ENCODE data around the gene GSG1. TPM values are rescaled to one million over a fixed set of nuclear protein-coding genes. Genes with fewer than 3 reads are reported as not detected.

GSG1 gene
- total RNA-seq, 1 donor from 2014 or later = not detected

GRCh38 chr12:13148485-13148847, 45.0 kb upstream of the GSG1 start:
- Mint-ChIP-seq H3K4me1 (ENCODE audit: low read depth, unreplicated experiment) (no peaks in the 10 kb centered on the region), H3K4me3 (ENCODE audit: unreplicated experiment) (no peak overlapping the region), H3K36me3 (ENCODE audit: unreplicated experiment) (no peaks in the 10 kb centered on the region), H3K9me3 (ENCODE audit: unreplicated experiment) (peaks cover 3% of the 10 kb centered on the region), H3K27me3 (ENCODE audit: unreplicated experiment) (no peaks in the 10 kb centered on the region), H3K27ac (ENCODE audit: unreplicated experiment) (no peak overlapping the region)
- TF ChIP-seq, protein P1, sequence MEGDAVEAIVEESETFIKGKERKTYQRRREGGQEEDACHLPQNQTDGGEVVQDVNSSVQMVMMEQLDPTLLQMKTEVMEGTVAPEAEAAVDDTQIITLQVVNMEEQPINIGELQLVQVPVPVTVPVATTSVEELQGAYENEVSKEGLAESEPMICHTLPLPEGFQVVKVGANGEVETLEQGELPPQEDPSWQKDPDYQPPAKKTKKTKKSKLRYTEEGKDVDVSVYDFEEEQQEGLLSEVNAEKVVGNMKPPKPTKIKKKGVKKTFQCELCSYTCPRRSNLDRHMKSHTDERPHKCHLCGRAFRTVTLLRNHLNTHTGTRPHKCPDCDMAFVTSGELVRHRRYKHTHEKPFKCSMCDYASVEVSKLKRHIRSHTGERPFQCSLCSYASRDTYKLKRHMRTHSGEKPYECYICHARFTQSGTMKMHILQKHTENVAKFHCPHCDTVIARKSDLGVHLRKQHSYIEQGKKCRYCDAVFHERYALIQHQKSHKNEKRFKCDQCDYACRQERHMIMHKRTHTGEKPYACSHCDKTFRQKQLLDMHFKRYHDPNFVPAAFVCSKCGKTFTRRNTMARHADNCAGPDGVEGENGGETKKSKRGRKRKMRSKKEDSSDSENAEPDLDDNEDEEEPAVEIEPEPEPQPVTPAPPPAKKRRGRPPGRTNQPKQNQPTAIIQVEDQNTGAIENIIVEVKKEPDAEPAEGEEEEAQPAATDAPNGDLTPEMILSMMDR (IDR thresholded peaks at IDR 0.05; ENCODE audit: partially characterized antibody, unreplicated experiment) = no peak
- no peak for DNase-seq

DNA sequence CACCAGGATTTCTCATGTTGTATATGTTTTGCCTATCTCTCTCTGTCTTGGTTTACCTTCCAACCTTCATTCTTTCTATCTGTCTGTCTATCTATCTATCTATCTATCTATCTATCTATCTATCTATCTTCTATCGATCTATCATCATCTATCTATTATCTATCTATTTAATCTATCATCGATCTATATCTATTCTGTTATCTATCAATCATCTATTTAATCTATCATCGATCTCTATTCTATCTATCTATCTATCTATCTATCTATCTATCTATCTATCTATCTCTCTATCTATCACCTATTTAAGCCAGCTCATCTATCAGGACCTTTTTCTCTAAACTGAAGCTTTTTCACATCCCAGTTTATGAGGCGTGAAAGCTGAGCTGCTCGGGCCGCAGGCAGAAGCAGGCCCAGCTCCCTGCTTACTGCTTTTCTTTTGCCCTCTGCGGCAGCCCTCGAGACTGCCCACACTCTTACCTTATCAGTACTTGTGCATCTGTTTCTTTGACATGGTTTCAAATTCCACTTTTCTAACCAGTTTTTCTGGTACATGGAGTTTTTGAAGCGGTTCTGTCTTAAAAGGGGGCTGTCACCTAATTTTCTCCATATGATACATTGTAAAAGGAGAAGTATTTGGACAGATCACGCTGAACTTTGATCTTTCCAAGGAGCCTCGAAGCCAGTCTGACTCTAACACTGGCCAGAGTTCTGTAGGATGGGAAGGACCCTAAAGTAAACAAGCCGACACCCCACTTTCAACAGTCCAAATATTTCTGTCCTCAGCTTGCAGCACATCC, 44.4 kb upstream of the GSG1 start:
- Mint-ChIP-seq H3K27me3 (ENCODE audit: unreplicated experiment) (no peaks in the 10 kb centered on the region), H3K27ac (ENCODE audit: unreplicated experiment) (no peak overlapping the region), H3K36me3 (ENCODE audit: unreplicated experiment) (no peaks in the 10 kb centered on the region), H3K4me1 (ENCODE audit: low read depth, unreplicated experiment) (no peaks in the 10 kb centered on the region), H3K4me3 (ENCODE audit: unreplicated experiment) (no peak overlapping the region), H3K9me3 (ENCODE audit: unreplicated experiment) (peaks cover 3% of the 10 kb centered on the region)
- TF ChIP-seq, protein P1 (IDR thresholded peaks at IDR 0.05; ENCODE audit: partially characterized antibody, unreplicated experiment) = no peak
- no peak for DNase-seq

- peaks cover 3% of the 10 kb centered on the region for H3K9me3 Mint-ChIP-seq (ENCODE audit: unreplicated experiment)
- DNase-seq = no peak
- TF ChIP-seq, protein P1 (IDR thresholded peaks at IDR 0.05; ENCODE audit: partially characterized antibody, unreplicated experiment) = no peak
- H3K4me1 Mint-ChIP-seq (ENCODE audit: low read depth, unreplicated experiment) = no peaks in the 10 kb centered on the region
- no peak overlapping the region for H3K27ac Mint-ChIP-seq (ENCODE audit: unreplicated experiment)
- no peak overlapping the region for H3K4me3 Mint-ChIP-seq (ENCODE audit: unreplicated experiment)
- H3K27me3 Mint-ChIP-seq (ENCODE audit: unreplicated experiment) = no peaks in the 10 kb centered on the region
- no peaks in the 10 kb centered on the region for H3K36me3 Mint-ChIP-seq (ENCODE audit: unreplicated experiment)
These were observed 43.0 kb upstream of the GSG1 start for GRCh38 chr12:13146336-13146938.

- H3K36me3 Mint-ChIP-seq (ENCODE audit: unreplicated experiment) = no peaks in the 10 kb centered on the region
- no peaks in the 10 kb centered on the region for H3K4me1 Mint-ChIP-seq (ENCODE audit: low read depth, unreplicated experiment)
- no peaks in the 10 kb centered on the region for H3K27me3 Mint-ChIP-seq (ENCODE audit: unreplicated experiment)
- no peak overlapping the region for H3K4me3 Mint-ChIP-seq (ENCODE audit: unreplicated experiment)
- TF ChIP-seq, protein P1 (IDR thresholded peaks at IDR 0.05; ENCODE audit: partially characterized antibody, unreplicated experiment) = no peak
- H3K9me3 Mint-ChIP-seq (ENCODE audit: unreplicated experiment) = no peaks in the 10 kb centered on the region
- no peak for DNase-seq
- H3K27ac Mint-ChIP-seq (ENCODE audit: unreplicated experiment) = no peak overlapping the region
These were observed 40.9 kb upstream of the GSG1 start for GRCh38 chr12:13144266-13144828.

DNA sequence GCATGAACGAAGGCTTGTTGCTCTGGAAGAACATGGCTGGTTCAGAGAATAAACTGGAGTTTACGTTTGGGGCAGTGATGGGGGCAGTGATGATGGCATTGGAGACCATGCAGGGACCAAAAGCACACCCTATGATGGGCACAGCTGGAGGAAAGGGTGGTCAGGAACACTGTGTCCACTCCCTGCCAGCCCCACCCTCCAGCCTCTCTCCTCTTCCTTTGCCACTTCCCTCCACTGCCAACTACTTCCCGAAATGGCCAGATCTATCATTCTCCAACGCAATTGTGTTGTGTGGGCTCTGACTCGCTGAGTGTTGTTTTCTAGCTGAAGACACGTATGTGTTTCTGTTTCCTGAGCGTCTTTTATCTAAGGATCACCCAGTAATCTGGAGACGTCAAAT, 39.3 kb upstream of the GSG1 start:
- Mint-ChIP-seq H3K9me3 (ENCODE audit: unreplicated experiment) (no peaks in the 10 kb centered on the region), H3K4me1 (ENCODE audit: low read depth, unreplicated experiment) (no peaks in the 10 kb centered on the region), H3K4me3 (ENCODE audit: unreplicated experiment) (no peak overlapping the region), H3K36me3 (ENCODE audit: unreplicated experiment) (no peaks in the 10 kb centered on the region), H3K27ac (ENCODE audit: unreplicated experiment) (no peak overlapping the region), H3K27me3 (ENCODE audit: unreplicated experiment) (no peaks in the 10 kb centered on the region)
- TF ChIP-seq, protein P1 (IDR thresholded peaks at IDR 0.05; ENCODE audit: partially characterized antibody, unreplicated experiment) = no peak
- no peak for DNase-seq
